GM23338 (cell line): ENCODE measurements around the gene NTRK3. TPM values are rescaled to one million over a fixed set of nuclear protein-coding genes. Genes with fewer than 3 reads are reported as not detected.

Source experiments
- ATAC-seq: fragments of 200-7000 bp; cut with Tn5 transposase; 3 replicates; pipeline ENCODE4 v1.9.1; 2020
- DNase-seq: peaks from one replicate; pipeline ENCODE4 v3.0.0-alpha.2; 2015; ENCODE audit warnings: low spot score
- H2AFZ ChIP-seq: fragments of 200-600 bp; sonication (generic); 2 replicates; pipeline ENCODE4 v1.8.0; 2016; ENCODE audit warnings: antibody characterized with exemption, mild to moderate bottlenecking, moderate library complexity
- H3F3A ChIP-seq: fragments of 200-600 bp; sonication (generic); replicated peaks from 2 replicates; pipeline ENCODE4 v1.8.0; 2017; ENCODE audit warnings: antibody characterized with exemption, mixed run types, low read depth
- H3K27ac ChIP-seq: fragments of 200-600 bp; sonication (generic); 2 replicates; pipeline ENCODE4 v1.6.1; 2016; ENCODE audit warnings: low read depth
- H3K27me3 ChIP-seq: fragments of 200-600 bp; sonication (generic); 2 replicates; pipeline ENCODE4 v1.8.0; 2016; ENCODE audit warnings: mild to moderate bottlenecking, mixed run types, moderate library complexity; ENCODE audit not compliant: insufficient read depth
- H3K36me3 ChIP-seq: fragments of 200-600 bp; sonication (generic); 2 replicates; pipeline ENCODE4 v1.8.0; 2016; ENCODE audit warnings: mild to moderate bottlenecking; ENCODE audit not compliant: insufficient read depth
- H3K4me1 ChIP-seq: fragments of 200-600 bp; sonication (generic); 2 replicates; pipeline ENCODE4 v1.8.0; 2016; ENCODE audit warnings: mild to moderate bottlenecking, moderate library complexity; ENCODE audit not compliant: insufficient read depth
- H3K4me2 ChIP-seq: fragments of 200-600 bp; sonication (generic); 2 replicates; pipeline ENCODE4 v1.7.1; 2017; ENCODE audit warnings: mixed run types
- H3K4me3 ChIP-seq: fragments of 200-600 bp; sonication (generic); 2 replicates; pipeline ENCODE4 v1.6.1; 2016; ENCODE audit warnings: mixed run types
- H3K79me2 ChIP-seq: fragments of 200-600 bp; sonication (generic); replicated peaks from 2 replicates; pipeline ENCODE4 v1.8.0; 2017; ENCODE audit warnings: mild to moderate bottlenecking; ENCODE audit not compliant: insufficient read depth
- H3K9me2 ChIP-seq: fragments of 200-600 bp; sonication (generic); 2 replicates; pipeline ENCODE4 v1.8.0; 2017; ENCODE audit not compliant: insufficient read depth
- H4K20me1 ChIP-seq: fragments of 200-600 bp; sonication (generic); replicated peaks from 2 replicates; pipeline ENCODE4 v1.8.0; 2017; ENCODE audit warnings: mild to moderate bottlenecking; ENCODE audit not compliant: insufficient read depth
- H3K27ac Mint-ChIP-seq: 2 replicates; pipeline ENCODE4 v1.8.0; 2020; ENCODE audit warnings: inconsistent platforms, mild to moderate bottlenecking, moderate library complexity, mixed read lengths
- H3K27me3 Mint-ChIP-seq: 3 replicates; pipeline ENCODE4 v1.8.0; 2022; ENCODE audit warnings: low read depth, mild to moderate bottlenecking, moderate library complexity, mixed read lengths, inconsistent platforms; ENCODE audit not compliant: insufficient read depth, poor library complexity
- H3K36me3 Mint-ChIP-seq: 3 replicates; pipeline ENCODE4 v1.8.0; 2021; ENCODE audit warnings: low read depth, mild to moderate bottlenecking, inconsistent platforms, moderate library complexity, mixed read lengths
- H3K4me1 Mint-ChIP-seq: 3 replicates; pipeline ENCODE4 v1.8.0; 2020; ENCODE audit warnings: mild to moderate bottlenecking, inconsistent platforms, mixed read lengths
- H3K4me3 Mint-ChIP-seq: 3 replicates; pipeline ENCODE4 v1.8.0; 2021; ENCODE audit warnings: moderate library complexity, mild to moderate bottlenecking, inconsistent platforms, mixed read lengths
- H3K9me3 Mint-ChIP-seq: 3 replicates; pipeline ENCODE4 v1.8.0; 2020; ENCODE audit warnings: moderate library complexity, mild to moderate bottlenecking, inconsistent platforms, mixed read lengths
- CREB1 ChIP-seq: fragments of 250-450 bp; sonication (Bioruptor Pico); IDR thresholded peaks from 2 replicates; pipeline ENCODE4 v1.5.0; 2020; ENCODE audit warnings: low read depth, mild to moderate bottlenecking, moderate library complexity
- EZH2 ChIP-seq: fragments of 200-600 bp; sonication (generic); IDR thresholded peaks from one replicate; pipeline ENCODE4 v1.8.0; 2017; ENCODE audit warnings: antibody characterized with exemption, mild to moderate bottlenecking, low read depth; ENCODE audit not compliant: unreplicated experiment
- EZH2phosphoT487 ChIP-seq: fragments of 200-600 bp; sonication (generic); IDR thresholded peaks from one replicate; pipeline ENCODE4 v1.8.1; 2018; ENCODE audit warnings: antibody characterized with exemption; ENCODE audit not compliant: unreplicated experiment
- JUNB ChIP-seq: IDR thresholded peaks from one replicate; pipeline ENCODE4 v1.6.1; 2016; ENCODE audit warnings: antibody characterized with exemption; ENCODE audit not compliant: unreplicated experiment
- POLR2AphosphoS5 ChIP-seq: IDR thresholded peaks from 2 replicates; pipeline ENCODE4 v1.6.1; 2016; ENCODE audit warnings: antibody characterized with exemption, low read depth
- STAT1 ChIP-seq: IDR thresholded peaks from one replicate; pipeline ENCODE4 v1.6.1; 2016; ENCODE audit warnings: antibody characterized with exemption; ENCODE audit not compliant: unreplicated experiment
- ZNF114 ChIP-seq: fragments of 250-450 bp; sonication (Bioruptor Pico); IDR thresholded peaks from 2 replicates; pipeline ENCODE4 v1.5.0; 2020; ENCODE audit warnings: mild to moderate bottlenecking, moderate library complexity
- ZNF462 ChIP-seq: fragments of 250-450 bp; sonication (Bioruptor Pico); IDR thresholded peaks from 2 replicates; pipeline ENCODE4 v1.5.0; 2020; ENCODE audit warnings: mild to moderate bottlenecking, moderate library complexity
- polyA plus RNA-seq: library from polyadenylated mRNA; unstranded; fragments of >200 nt; fragmentation: Nextera tagmentation; extraction: Ambion mirVana; gene quantifications from 2 replicates; pipeline ENCODE4 v1.2.1, GENCODE V29; 2016
- total RNA-seq: library from RNA; depleted of rRNA; stranded (reverse); fragments of >200 nt; shearing (Covaris generic); gene quantifications from 2 replicates; pipeline ENCODE4 v1.2.3, GENCODE V29; 2014
- TF ChIP-seq, protein P1 (sequence below): IDR thresholded peaks from 2 replicates; pipeline ENCODE4 v1.6.1; 2016; ENCODE audit warnings: antibody characterized with exemption
- TF ChIP-seq, protein P2 (sequence below): IDR thresholded peaks from one replicate; pipeline ENCODE4 v1.6.1; 2018; ENCODE audit warnings: antibody characterized with exemption; ENCODE audit not compliant: unreplicated experiment

NTRK3 gene
- total and polyA plus RNA-seq, 2 experiments from 2014 or later: 3.1 to 5.3 TPM

- H3K4me2 ChIP-seq: no peak overlapping the region
- ATAC-seq: no peak
Measured at GRCh38 chr15:88012688-88013087, 243.9 kb downstream of the NTRK3 start.

More at GRCh38 chr15:88012688-88013087, 243.9 kb downstream of the NTRK3 start:
- no peak overlapping the region for H3K27ac ChIP-seq
- no peaks in the 10 kb centered on the region for H4K20me1 ChIP-seq
- peaks cover 17% of the 10 kb centered on the region for H3K4me1 ChIP-seq
- Mint-ChIP-seq H3K4me1 (peaks cover 33% of the 10 kb centered on the region), H3K27me3 (no peaks in the 10 kb centered on the region), H3K27ac (no peak overlapping the region), H3K4me3 (no peak overlapping the region), H3K9me3 (no peaks in the 10 kb centered on the region), H3K36me3 (no peaks in the 10 kb centered on the region)
- TF ChIP-seq, protein P1, sequence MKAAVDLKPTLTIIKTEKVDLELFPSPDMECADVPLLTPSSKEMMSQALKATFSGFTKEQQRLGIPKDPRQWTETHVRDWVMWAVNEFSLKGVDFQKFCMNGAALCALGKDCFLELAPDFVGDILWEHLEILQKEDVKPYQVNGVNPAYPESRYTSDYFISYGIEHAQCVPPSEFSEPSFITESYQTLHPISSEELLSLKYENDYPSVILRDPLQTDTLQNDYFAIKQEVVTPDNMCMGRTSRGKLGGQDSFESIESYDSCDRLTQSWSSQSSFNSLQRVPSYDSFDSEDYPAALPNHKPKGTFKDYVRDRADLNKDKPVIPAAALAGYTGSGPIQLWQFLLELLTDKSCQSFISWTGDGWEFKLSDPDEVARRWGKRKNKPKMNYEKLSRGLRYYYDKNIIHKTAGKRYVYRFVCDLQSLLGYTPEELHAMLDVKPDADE: no peak
- TF ChIP-seq STAT1: no peak
- TF ChIP-seq, protein P2, sequence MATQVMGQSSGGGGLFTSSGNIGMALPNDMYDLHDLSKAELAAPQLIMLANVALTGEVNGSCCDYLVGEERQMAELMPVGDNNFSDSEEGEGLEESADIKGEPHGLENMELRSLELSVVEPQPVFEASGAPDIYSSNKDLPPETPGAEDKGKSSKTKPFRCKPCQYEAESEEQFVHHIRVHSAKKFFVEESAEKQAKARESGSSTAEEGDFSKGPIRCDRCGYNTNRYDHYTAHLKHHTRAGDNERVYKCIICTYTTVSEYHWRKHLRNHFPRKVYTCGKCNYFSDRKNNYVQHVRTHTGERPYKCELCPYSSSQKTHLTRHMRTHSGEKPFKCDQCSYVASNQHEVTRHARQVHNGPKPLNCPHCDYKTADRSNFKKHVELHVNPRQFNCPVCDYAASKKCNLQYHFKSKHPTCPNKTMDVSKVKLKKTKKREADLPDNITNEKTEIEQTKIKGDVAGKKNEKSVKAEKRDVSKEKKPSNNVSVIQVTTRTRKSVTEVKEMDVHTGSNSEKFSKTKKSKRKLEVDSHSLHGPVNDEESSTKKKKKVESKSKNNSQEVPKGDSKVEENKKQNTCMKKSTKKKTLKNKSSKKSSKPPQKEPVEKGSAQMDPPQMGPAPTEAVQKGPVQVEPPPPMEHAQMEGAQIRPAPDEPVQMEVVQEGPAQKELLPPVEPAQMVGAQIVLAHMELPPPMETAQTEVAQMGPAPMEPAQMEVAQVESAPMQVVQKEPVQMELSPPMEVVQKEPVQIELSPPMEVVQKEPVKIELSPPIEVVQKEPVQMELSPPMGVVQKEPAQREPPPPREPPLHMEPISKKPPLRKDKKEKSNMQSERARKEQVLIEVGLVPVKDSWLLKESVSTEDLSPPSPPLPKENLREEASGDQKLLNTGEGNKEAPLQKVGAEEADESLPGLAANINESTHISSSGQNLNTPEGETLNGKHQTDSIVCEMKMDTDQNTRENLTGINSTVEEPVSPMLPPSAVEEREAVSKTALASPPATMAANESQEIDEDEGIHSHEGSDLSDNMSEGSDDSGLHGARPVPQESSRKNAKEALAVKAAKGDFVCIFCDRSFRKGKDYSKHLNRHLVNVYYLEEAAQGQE: no peak
- no peak for TF ChIP-seq ZNF114 (CRISPR knock-in tag)
- no peak for TF ChIP-seq CREB1 (CRISPR knock-in tag)
- TF ChIP-seq JUNB: no peak
- no peak for TF ChIP-seq ZNF462 (CRISPR knock-in tag)
- TF ChIP-seq POLR2AphosphoS5: no peak
- no peak for TF ChIP-seq EZH2phosphoT487
- TF ChIP-seq EZH2: no peak
- no peaks in the 10 kb centered on the region for H3K79me2 ChIP-seq
- H2AFZ ChIP-seq: no peak overlapping the region
- H3K36me3 ChIP-seq: no peaks in the 10 kb centered on the region
- no peaks in the 10 kb centered on the region for H3K27me3 ChIP-seq
- peaks cover 6% of the 10 kb centered on the region; the same call in 1 of the 2 replicates for H3K9me2 ChIP-seq
- H3F3A ChIP-seq: no peaks in the 10 kb centered on the region
- no peak overlapping the region for H3K4me3 ChIP-seq
- no peak for DNase-seq
